Keratinocyte (primary cell): ENCODE measurements around the gene GPBAR1. TPM values are rescaled to one million over a fixed set of nuclear protein-coding genes. Genes with fewer than 3 reads are reported as not detected.

Experiments
- DNase-seq: peaks from one replicate; pipeline ENCODE4 v3.0.0-alpha.2; 2011; ENCODE audit warnings: low read depth, missing footprints, low spot score
- FAIRE-seq: peaks from 2 replicates; lab custom pipeline; 2011; peaks lifted over from hg19 to GRCh38; lab: Jason Lieb, UNC
- H2AFZ ChIP-seq: 2 replicates; pipeline ENCODE4 v1.6.0; 2012; ENCODE audit warnings: low read length, control low read depth, inconsistent platforms; ENCODE audit not compliant: control insufficient read depth
- H3K27ac ChIP-seq: 2 replicates; pipeline ENCODE4 v1.5.1; 2011; ENCODE audit warnings: low read length; ENCODE audit not compliant: control insufficient read depth, insufficient read depth
- H3K27me3 ChIP-seq: 3 replicates; pipeline ENCODE4 v1.6.0; 2011; ENCODE audit warnings: low read length; ENCODE audit not compliant: control insufficient read depth, insufficient read depth; ENCODE audit errors: extremely low read depth
- H3K36me3 ChIP-seq, 2 experiments: 2 replicates in 1 of 2; 3 replicates in 1 of 2; pipeline ENCODE4 v1.5.1; 2011; ENCODE audit warnings: low read length in 2 of 2, mild to moderate bottlenecking in 1 of 2; ENCODE audit not compliant: control insufficient read depth in 2 of 2, insufficient read depth in 2 of 2; ENCODE audit errors: extremely low read depth in 1 of 2
- H3K4me1 ChIP-seq: 3 replicates; pipeline ENCODE4 v1.5.1; 2011; ENCODE audit warnings: low read length; ENCODE audit not compliant: control insufficient read depth, insufficient read depth; ENCODE audit errors: extremely low read depth
- H3K4me2 ChIP-seq: 3 replicates; pipeline ENCODE4 v1.6.0; 2011; ENCODE audit warnings: low read depth, low read length; ENCODE audit not compliant: control insufficient read depth, insufficient read depth; ENCODE audit errors: extremely low read depth
- H3K4me3 ChIP-seq, 3 experiments: fragments of 200-600 bp in 1 of 3; sonication (generic) in 1 of 3; 2 replicates in 2 of 3; 3 replicates in 1 of 3; pipeline ENCODE4 v1.5.1; 2011 to 2016; ENCODE audit warnings: low read length in 3 of 3, mild to moderate bottlenecking in 3 of 3, control low read depth in 2 of 3, inconsistent platforms in 1 of 3, low read depth in 1 of 3, mixed read lengths in 1 of 3, mixed run types in 1 of 3, moderate library complexity in 1 of 3; ENCODE audit not compliant: control insufficient read depth in 2 of 3, insufficient read depth in 2 of 3; ENCODE audit errors: extremely low read depth in 1 of 3
- H3K79me2 ChIP-seq: 2 replicates; pipeline ENCODE4 v1.6.0; 2012; ENCODE audit warnings: low read length; ENCODE audit not compliant: control insufficient read depth, insufficient read depth
- H3K9ac ChIP-seq: 3 replicates; pipeline ENCODE4 v1.6.0; 2011; ENCODE audit warnings: low read length; ENCODE audit not compliant: control insufficient read depth, insufficient read depth; ENCODE audit errors: extremely low read depth
- H3K9me1 ChIP-seq: 3 replicates; pipeline ENCODE4 v1.6.0; 2011; ENCODE audit warnings: low read length; ENCODE audit not compliant: control insufficient read depth, insufficient read depth; ENCODE audit errors: extremely low read depth
- H3K9me3 ChIP-seq: 2 replicates; pipeline ENCODE4 v1.5.1; 2012; ENCODE audit warnings: low read depth, low read length; ENCODE audit not compliant: control insufficient read depth
- H4K20me1 ChIP-seq: 3 replicates; pipeline ENCODE4 v1.6.0; 2011; ENCODE audit warnings: low read length; ENCODE audit not compliant: control insufficient read depth, insufficient read depth; ENCODE audit errors: extremely low read depth
- EZH2 ChIP-seq: IDR thresholded peaks from one replicate; pipeline ENCODE4 v1.6.1; 2012; ENCODE audit warnings: inconsistent platforms, mild to moderate bottlenecking, low read length, moderate library complexity
- dilution Hi-C: fragments of 300-500 bp; cut with MboI; formaldehyde crosslinking; loops from one replicate; pipeline ENCODE4 v1.7.0; 2020; ENCODE audit warnings: low sequenced_read_pairs; ENCODE audit not compliant: extremely low pct_ligation_motif_present
- polyA plus RNA-seq, 5 experiments: library from polyadenylated mRNA; depleted of rRNA in 3 of 5; stranded (reverse) in 3 of 5; stranded (forward) in 1 of 5; unstranded in 1 of 5; fragments of >200 nt; gene quantifications; 1 replicate in 1 of 5; 2 replicates in 3 of 5; 3 replicates in 1 of 5; pipeline versions ENCODE4 v1.2.1 to v1.2.3, GENCODE V29; 2011 to 2012; ENCODE audit warnings: missing spikeins in 2 of 5, low read depth in 1 of 5, low replicate concordance in 1 of 5
- TF ChIP-seq, protein P1 (sequence below), 3 experiments: IDR thresholded peaks in 1 of 3; conservative IDR thresholded peaks in 1 of 3; optimal IDR thresholded peaks in 1 of 3; 2 replicates in 2 of 3; 3 replicates in 1 of 3; pipeline versions ENCODE3 to v1.5.1; 2011; ENCODE audit warnings: low read length in 3 of 3, mild to moderate bottlenecking in 3 of 3, moderate library complexity in 2 of 3, control low read depth in 1 of 3, inconsistent platforms in 1 of 3; ENCODE audit not compliant: insufficient read depth in 2 of 3; ENCODE audit errors: extremely low read depth in 1 of 3

Gene GPBAR1
- polyA plus RNA-seq, 1 donor (not counting 4 experiments of a cell fraction or from before 2014, with no cell fraction given), result 0.12 TPM

GRCh38 chr2:218305383-218305782 is 44.6 kb downstream of the GPBAR1 start:
- no peaks in the 10 kb centered on the region for H3K27me3 ChIP-seq
- no peaks in the 10 kb centered on the region for H4K20me1 ChIP-seq
- H3K4me3 ChIP-seq, result no peak overlapping the region
- H3K79me2 ChIP-seq, result no peaks in the 10 kb centered on the region
- no peak overlapping the region for H3K27ac ChIP-seq
- no peak for DNase-seq
- no peak overlapping the region for H3K4me2 ChIP-seq
- no peaks in the 10 kb centered on the region for H3K9me3 ChIP-seq
- no peak for FAIRE-seq
- TF ChIP-seq EZH2, result no peak
- TF ChIP-seq, protein P1, sequence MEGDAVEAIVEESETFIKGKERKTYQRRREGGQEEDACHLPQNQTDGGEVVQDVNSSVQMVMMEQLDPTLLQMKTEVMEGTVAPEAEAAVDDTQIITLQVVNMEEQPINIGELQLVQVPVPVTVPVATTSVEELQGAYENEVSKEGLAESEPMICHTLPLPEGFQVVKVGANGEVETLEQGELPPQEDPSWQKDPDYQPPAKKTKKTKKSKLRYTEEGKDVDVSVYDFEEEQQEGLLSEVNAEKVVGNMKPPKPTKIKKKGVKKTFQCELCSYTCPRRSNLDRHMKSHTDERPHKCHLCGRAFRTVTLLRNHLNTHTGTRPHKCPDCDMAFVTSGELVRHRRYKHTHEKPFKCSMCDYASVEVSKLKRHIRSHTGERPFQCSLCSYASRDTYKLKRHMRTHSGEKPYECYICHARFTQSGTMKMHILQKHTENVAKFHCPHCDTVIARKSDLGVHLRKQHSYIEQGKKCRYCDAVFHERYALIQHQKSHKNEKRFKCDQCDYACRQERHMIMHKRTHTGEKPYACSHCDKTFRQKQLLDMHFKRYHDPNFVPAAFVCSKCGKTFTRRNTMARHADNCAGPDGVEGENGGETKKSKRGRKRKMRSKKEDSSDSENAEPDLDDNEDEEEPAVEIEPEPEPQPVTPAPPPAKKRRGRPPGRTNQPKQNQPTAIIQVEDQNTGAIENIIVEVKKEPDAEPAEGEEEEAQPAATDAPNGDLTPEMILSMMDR (optimal IDR thresholded peaks at IDR 0.05 in 1 of 3, IDR thresholded peaks at IDR 0.05 in 1 of 3, conservative IDR thresholded peaks at IDR 0.05 in 1 of 3; ENCODE audit: extremely low read depth in 1 of 3, insufficient read depth in 2 of 3, low read length in 3 of 3), result no peak
- dilution Hi-C loops, result no loop called here
- no peak overlapping the region for H2AFZ ChIP-seq
- H3K4me1 ChIP-seq, result peaks cover 2% of the 10 kb centered on the region
- H3K9me1 ChIP-seq, result no peaks in the 10 kb centered on the region
- H3K9ac ChIP-seq, result no peak overlapping the region
- H3K36me3 ChIP-seq, result no peaks in the 10 kb centered on the region

DNA sequence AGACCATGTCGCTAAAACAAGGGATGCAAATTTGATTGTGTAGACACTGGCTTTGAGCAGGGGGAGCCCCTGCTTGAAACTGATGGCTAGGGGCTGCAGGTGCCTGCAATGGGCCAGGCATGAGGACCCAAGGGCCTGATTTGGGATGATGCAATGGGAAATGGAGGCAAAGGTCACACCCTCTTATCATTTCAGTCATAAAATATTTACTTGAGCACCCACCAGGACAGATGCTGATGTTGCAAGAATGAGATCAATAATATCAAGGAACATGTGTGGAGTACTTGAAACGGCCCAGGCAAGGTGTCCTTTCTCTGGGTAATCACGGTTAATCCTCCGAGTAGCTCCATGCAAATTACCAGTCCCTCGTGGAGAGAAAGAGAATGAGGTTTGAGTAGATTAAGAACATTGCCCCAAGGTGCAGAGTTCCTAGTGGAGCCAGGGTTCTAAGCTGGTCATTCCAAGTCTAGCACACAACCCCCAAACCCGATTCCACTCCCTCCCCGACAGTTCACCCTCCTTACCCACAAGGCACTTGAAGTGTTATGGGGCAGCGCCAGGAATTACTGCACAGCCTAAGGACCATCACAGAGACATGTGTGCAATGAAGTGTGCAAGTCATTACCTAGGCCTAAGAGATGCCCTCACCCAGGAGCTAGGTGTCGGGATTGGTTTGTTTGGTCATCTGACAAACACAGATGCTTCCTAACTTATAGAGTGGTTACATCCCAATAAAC is 45.5 kb downstream of the GPBAR1 start:
- H3K36me3 ChIP-seq, result no peaks in the 10 kb centered on the region
- no peaks in the 10 kb centered on the region for H3K4me1 ChIP-seq
- FAIRE-seq (no peak), DNase-seq (no peak)
- no peak overlapping the region for H3K9ac ChIP-seq
- dilution Hi-C loops, result no loop called here
- no peaks in the 10 kb centered on the region for H3K79me2 ChIP-seq
- no peaks in the 10 kb centered on the region for H3K27me3 ChIP-seq
- H2AFZ ChIP-seq, result no peak overlapping the region
- TF ChIP-seq, protein P1 (optimal IDR thresholded peaks at IDR 0.05 in 1 of 3, IDR thresholded peaks at IDR 0.05 in 1 of 3, conservative IDR thresholded peaks at IDR 0.05 in 1 of 3; ENCODE audit: extremely low read depth in 1 of 3, insufficient read depth in 2 of 3, low read length in 3 of 3), result no peak
- no peak for TF ChIP-seq EZH2
- no peak overlapping the region for H3K27ac ChIP-seq
- no peak overlapping the region for H3K4me3 ChIP-seq
- no peaks in the 10 kb centered on the region for H3K9me3 ChIP-seq
- H4K20me1 ChIP-seq, result no peaks in the 10 kb centered on the region
- no peak overlapping the region for H3K4me2 ChIP-seq
- H3K9me1 ChIP-seq, result no peaks in the 10 kb centered on the region
